ENCODE data around the gene SLC26A5. TPM values are rescaled to one million over a fixed set of nuclear protein-coding genes. Genes with fewer than 3 reads are reported as not detected.
A peak's percentile ranks its signal among the peaks of the same experiment; 100 is the strongest.
"Not testable (repeated sequence)": the region's sequence is repeated elsewhere in the genome, so short reads cannot be mapped to it uniquely, and the experiment has no call there.

The SLC26A5 gene
- total RNA-seq (under 1 TPM in 3 of 4 donors, not detected in 1; 0.33 to 0.54 (median 0.36) TPM), polyA plus RNA-seq (under 1 TPM in 1 of 3 donors, not detected in 2; 0.04 TPM)

- no peak for DNase-seq
- WGBS, 2 donors: 2% methylated on average over 54 of the region's 54 CpGs
- H3K4me1 ChIP-seq: peaks cover 0 to 14% (median 11%) of the 10 kb centered on the region in 4 donors
- no peaks in the 10 kb centered on the region for H3K9me3 ChIP-seq
- H3K27me3 ChIP-seq: peaks cover 5 to 54% (median 22%) of the 10 kb centered on the region in 3 donors
- H3K4me3 ChIP-seq: peak within 1 kb of the TSS in 3 of 4 donors; percentile 22 to 36 (median 36)
- no peak for TF ChIP-seq POLR2AphosphoS5 (IDR thresholded peaks at IDR 0.05)
- no peak for TF ChIP-seq EP300 (IDR thresholded peaks at IDR 0.05)
- TF ChIP-seq POLR2A (IDR thresholded peaks at IDR 0.05): no peak
- no peak for TF ChIP-seq CTCF (IDR thresholded peaks at IDR 0.05)
- intact Hi-C loops (cut with DNase I): no loop called here
- no peaks in the 10 kb centered on the region for H3K36me3 ChIP-seq
- H3K27ac ChIP-seq: no peak within 1 kb of the TSS
Observed at GRCh38 chr7:103446049-103446520, at the start of gene SLC26A5. Gene SLC26A5 (minus strand): TSS chr7:103446207. CDS start chr7:103421514, 24,693 bp downstream.

GRCh38 chr7:103487419-103487818 lies 41.4 kb upstream of the SLC26A5 start:
- Histone ChIP-seq H3K9me3 (no peaks in the 10 kb centered on the region), H3K36me3 (no peaks in the 10 kb centered on the region), H3K27me3 (no peaks in the 10 kb centered on the region), H3K4me3 (no peak overlapping the region), H3K27ac (no peak overlapping the region), H3K4me1 (no peaks in the 10 kb centered on the region)
- intact Hi-C loops (cut with DNase I): no loop called here
- TF ChIP-seq POLR2AphosphoS5 (IDR thresholded peaks at IDR 0.05): no peak
- TF ChIP-seq POLR2A (IDR thresholded peaks at IDR 0.05): no peak
- no peak for TF ChIP-seq EP300 (IDR thresholded peaks at IDR 0.05)
- no peak for TF ChIP-seq CTCF (IDR thresholded peaks at IDR 0.05)
- 14 to 67% methylated on average over 4 of the region's 4 CpGs for WGBS, 2 donors
- no peak for DNase-seq

GRCh38 chr7:103486873-103487272 lies 40.9 kb upstream of the SLC26A5 start:
- H3K9me3 ChIP-seq; intact Hi-C loops (cut with DNase I); H3K4me3 ChIP-seq; H3K27me3 ChIP-seq; H3K36me3 ChIP-seq; DNase-seq; H3K4me1 ChIP-seq; H3K27ac ChIP-seq: not testable (repeated sequence)
- 58 to 64% methylated on average over 3 of the region's 3 CpGs for WGBS, 2 donors

GRCh38 chr7:103480771-103481170 lies 34.8 kb upstream of the SLC26A5 start:
- WGBS, 2 donors: 70 to 80% methylated on average over 2 of the region's 2 CpGs
- no peaks in the 10 kb centered on the region for H3K27me3 ChIP-seq
- H3K4me3 ChIP-seq: no peak overlapping the region
- intact Hi-C loops (cut with DNase I): no loop called here
- H3K9me3 ChIP-seq: no peaks in the 10 kb centered on the region
- DNase-seq: no peak
- H3K4me1 ChIP-seq: no peaks in the 10 kb centered on the region
- TF ChIP-seq CTCF (IDR thresholded peaks at IDR 0.05) (no peak), EP300 (IDR thresholded peaks at IDR 0.05) (no peak), POLR2AphosphoS5 (IDR thresholded peaks at IDR 0.05) (no peak), POLR2A (IDR thresholded peaks at IDR 0.05) (no peak)
- no peaks in the 10 kb centered on the region for H3K36me3 ChIP-seq
- H3K27ac ChIP-seq: no peak overlapping the region

GRCh38 chr7:103474956-103475355 lies 28.9 kb upstream of the SLC26A5 start:
- Histone ChIP-seq H3K27me3 (no peaks in the 10 kb centered on the region), H3K4me1 (no peaks in the 10 kb centered on the region), H3K27ac (no peak overlapping the region), H3K9me3 (no peaks in the 10 kb centered on the region), H3K4me3 (no peak overlapping the region), H3K36me3 (no peaks in the 10 kb centered on the region)
- no peak for DNase-seq
- TF ChIP-seq POLR2AphosphoS5 (IDR thresholded peaks at IDR 0.05) (no peak), EP300 (IDR thresholded peaks at IDR 0.05) (no peak), CTCF (IDR thresholded peaks at IDR 0.05) (no peak), POLR2A (IDR thresholded peaks at IDR 0.05) (no peak)
- WGBS, 2 donors: 24 to 39% methylated on average over 5 of the region's 5 CpGs
- intact Hi-C loops (cut with DNase I): no loop called here

Measured in sigmoid colon (tissue), 7 donors.